Astrocyte (in vitro differentiated cells and primary cell): Measurements from ENCODE around the gene CREB3L2. TPM values are rescaled to one million over a fixed set of nuclear protein-coding genes. Genes with fewer than 3 reads are reported as not detected.
A peak's percentile ranks its signal among the peaks of the same experiment; 100 is the strongest.

ENCODE experiments used
- DNase-seq: peaks from one replicate; pipeline ENCODE4 v3.0.0-alpha.2; 2010; ENCODE audit warnings: low read depth
- FAIRE-seq: peaks from 2 replicates; lab custom pipeline; 2011; peaks lifted over from hg19 to GRCh38; lab: Jason Lieb, UNC
- H2AFZ ChIP-seq: 2 replicates; pipeline ENCODE4 v1.6.0; 2012; ENCODE audit warnings: low read depth, low read length, inconsistent platforms
- H3K27ac ChIP-seq: 2 replicates; pipeline ENCODE4 v1.5.1; 2011; ENCODE audit warnings: low read depth, low read length, inconsistent platforms
- H3K27me3 ChIP-seq: 2 replicates; pipeline ENCODE4 v1.6.0; 2011; ENCODE audit warnings: low read length, inconsistent platforms; ENCODE audit not compliant: insufficient read depth
- H3K36me3 ChIP-seq: 2 replicates; pipeline ENCODE4 v1.5.1; 2011; ENCODE audit warnings: low read length, inconsistent platforms; ENCODE audit not compliant: insufficient read depth
- H3K4me1 ChIP-seq: 2 replicates; pipeline ENCODE4 v1.5.1; 2011; ENCODE audit warnings: low read length, inconsistent platforms; ENCODE audit not compliant: insufficient read depth
- H3K4me2 ChIP-seq: 2 replicates; pipeline ENCODE4 v1.6.0; 2012; ENCODE audit warnings: low read length, inconsistent platforms
- H3K4me3 ChIP-seq: 2 replicates; pipeline ENCODE4 v1.5.1; 2011; ENCODE audit warnings: low read depth, mild to moderate bottlenecking, low read length, inconsistent platforms; ENCODE audit not compliant: insufficient read depth
- H3K79me2 ChIP-seq: 2 replicates; pipeline ENCODE4 v1.6.0; 2012; ENCODE audit warnings: mild to moderate bottlenecking, low read length, inconsistent platforms; ENCODE audit not compliant: insufficient read depth
- H3K9ac ChIP-seq: 2 replicates; pipeline ENCODE4 v1.6.0; 2012; ENCODE audit warnings: mild to moderate bottlenecking, low read length, inconsistent platforms
- H3K9me3 ChIP-seq: 2 replicates; pipeline ENCODE4 v1.5.1; 2012; ENCODE audit warnings: low read depth, mild to moderate bottlenecking, low read length, inconsistent platforms; ENCODE audit not compliant: insufficient read depth
- H4K20me1 ChIP-seq: 2 replicates; pipeline ENCODE4 v1.6.0; 2012; ENCODE audit warnings: low read length, inconsistent platforms; ENCODE audit not compliant: insufficient read depth
- H3K27ac Mint-ChIP-seq: one replicate; pipeline ENCODE4 v1.8.0; 2021; ENCODE audit warnings: mild to moderate bottlenecking, mixed read lengths; ENCODE audit not compliant: unreplicated experiment
- H3K27me3 Mint-ChIP-seq: one replicate; pipeline ENCODE4 v1.8.0; 2021; ENCODE audit warnings: low read depth, mixed read lengths; ENCODE audit not compliant: unreplicated experiment
- H3K36me3 Mint-ChIP-seq: one replicate; pipeline ENCODE4 v1.8.0; 2021; ENCODE audit warnings: low read depth, mixed read lengths; ENCODE audit not compliant: unreplicated experiment
- H3K4me1 Mint-ChIP-seq: one replicate; pipeline ENCODE4 v1.8.0; 2021; ENCODE audit warnings: low read depth, mixed read lengths; ENCODE audit not compliant: unreplicated experiment
- H3K4me3 Mint-ChIP-seq: one replicate; pipeline ENCODE4 v1.8.0; 2021; ENCODE audit warnings: mild to moderate bottlenecking, moderate library complexity, mixed read lengths; ENCODE audit not compliant: unreplicated experiment
- H3K9me3 Mint-ChIP-seq: one replicate; pipeline ENCODE4 v1.8.0; 2021; ENCODE audit warnings: mild to moderate bottlenecking, mixed read lengths; ENCODE audit not compliant: unreplicated experiment
- EZH2 ChIP-seq: IDR thresholded peaks from 2 replicates; pipeline ENCODE4 v1.6.1; 2012; ENCODE audit warnings: mild to moderate bottlenecking, low read length, inconsistent platforms; ENCODE audit not compliant: insufficient read depth
- total RNA-seq: library from RNA; stranded (reverse); gene quantifications from 2 replicates; pipeline ENCODE4 v1.2.1, GENCODE V29; 2021
- TF ChIP-seq, protein P1 (sequence below): IDR thresholded peaks from 2 replicates; pipeline ENCODE4 v1.5.1; 2011; ENCODE audit warnings: low read depth, mild to moderate bottlenecking, inconsistent platforms, low read length, moderate library complexity; ENCODE audit not compliant: insufficient read depth

CREB3L2 gene
- total RNA-seq, 1 donor from 2014 or later = 116 TPM

DNA sequence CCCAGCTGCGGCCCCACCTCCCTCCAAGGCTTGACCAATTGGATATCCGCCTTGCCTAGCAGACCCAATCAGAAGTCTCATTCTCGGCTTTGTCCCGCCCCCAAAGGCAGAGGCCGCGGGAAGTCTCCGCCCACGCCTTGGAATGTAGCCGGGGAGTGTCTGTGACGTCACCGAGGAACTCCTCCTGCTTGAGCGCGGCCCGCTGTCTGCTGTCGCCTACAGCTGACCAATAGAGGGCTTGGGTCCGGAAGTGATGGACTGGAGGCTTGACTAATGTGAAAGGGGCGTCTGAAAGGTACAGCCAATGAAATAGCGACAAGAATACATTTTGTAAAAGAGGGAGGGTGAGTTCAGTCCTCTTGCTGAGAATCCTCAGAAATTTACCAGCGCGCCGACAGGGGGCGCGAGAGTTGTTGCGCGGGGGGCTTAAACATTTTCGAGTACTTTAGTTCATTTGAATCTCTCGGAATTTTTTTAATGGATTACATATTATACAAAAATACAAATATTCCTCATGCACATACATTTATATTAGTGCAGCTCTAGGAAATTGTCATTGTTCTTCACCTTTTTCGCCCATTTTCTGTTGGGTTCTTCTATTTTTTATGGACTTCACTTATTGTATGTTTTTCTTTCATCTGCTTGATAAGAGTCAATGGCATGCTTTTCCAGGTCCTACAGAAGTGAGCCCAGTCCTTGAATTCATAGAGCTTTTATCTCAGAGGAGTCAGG lies 376 bp upstream of the CREB3L2 start:
- Mint-ChIP-seq H3K27ac (peak overlapping the region; percentile 92), H3K4me1 (peaks cover 12% of the 10 kb centered on the region), H3K36me3 (peaks cover 3% of the 10 kb centered on the region), H3K27me3 (no peaks in the 10 kb centered on the region), H3K9me3 (no peaks in the 10 kb centered on the region), H3K4me3 (peak overlapping the region; percentile 94)
- H2AFZ ChIP-seq = peak overlapping the region; percentile 25
- no peak for FAIRE-seq
- H3K9ac ChIP-seq = peak overlapping the region; percentile 97
- peak overlapping the region; percentile 93 for H3K4me2 ChIP-seq
- no peaks in the 10 kb centered on the region for H3K27me3 ChIP-seq
- no peaks in the 10 kb centered on the region for H3K9me3 ChIP-seq
- H4K20me1 ChIP-seq = peaks cover 24% of the 10 kb centered on the region
- peaks cover 24% of the 10 kb centered on the region for H3K4me1 ChIP-seq
- H3K79me2 ChIP-seq = peaks cover 46% of the 10 kb centered on the region
- peaks cover 6% of the 10 kb centered on the region for H3K36me3 ChIP-seq
- DNase-seq = peak; percentile 100
- TF ChIP-seq, protein P1, sequence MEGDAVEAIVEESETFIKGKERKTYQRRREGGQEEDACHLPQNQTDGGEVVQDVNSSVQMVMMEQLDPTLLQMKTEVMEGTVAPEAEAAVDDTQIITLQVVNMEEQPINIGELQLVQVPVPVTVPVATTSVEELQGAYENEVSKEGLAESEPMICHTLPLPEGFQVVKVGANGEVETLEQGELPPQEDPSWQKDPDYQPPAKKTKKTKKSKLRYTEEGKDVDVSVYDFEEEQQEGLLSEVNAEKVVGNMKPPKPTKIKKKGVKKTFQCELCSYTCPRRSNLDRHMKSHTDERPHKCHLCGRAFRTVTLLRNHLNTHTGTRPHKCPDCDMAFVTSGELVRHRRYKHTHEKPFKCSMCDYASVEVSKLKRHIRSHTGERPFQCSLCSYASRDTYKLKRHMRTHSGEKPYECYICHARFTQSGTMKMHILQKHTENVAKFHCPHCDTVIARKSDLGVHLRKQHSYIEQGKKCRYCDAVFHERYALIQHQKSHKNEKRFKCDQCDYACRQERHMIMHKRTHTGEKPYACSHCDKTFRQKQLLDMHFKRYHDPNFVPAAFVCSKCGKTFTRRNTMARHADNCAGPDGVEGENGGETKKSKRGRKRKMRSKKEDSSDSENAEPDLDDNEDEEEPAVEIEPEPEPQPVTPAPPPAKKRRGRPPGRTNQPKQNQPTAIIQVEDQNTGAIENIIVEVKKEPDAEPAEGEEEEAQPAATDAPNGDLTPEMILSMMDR = peak; percentile 98
- no peak for TF ChIP-seq EZH2
- H3K4me3 ChIP-seq = peak overlapping the region; percentile 83
- H3K27ac ChIP-seq = peak overlapping the region; percentile 96

DNA sequence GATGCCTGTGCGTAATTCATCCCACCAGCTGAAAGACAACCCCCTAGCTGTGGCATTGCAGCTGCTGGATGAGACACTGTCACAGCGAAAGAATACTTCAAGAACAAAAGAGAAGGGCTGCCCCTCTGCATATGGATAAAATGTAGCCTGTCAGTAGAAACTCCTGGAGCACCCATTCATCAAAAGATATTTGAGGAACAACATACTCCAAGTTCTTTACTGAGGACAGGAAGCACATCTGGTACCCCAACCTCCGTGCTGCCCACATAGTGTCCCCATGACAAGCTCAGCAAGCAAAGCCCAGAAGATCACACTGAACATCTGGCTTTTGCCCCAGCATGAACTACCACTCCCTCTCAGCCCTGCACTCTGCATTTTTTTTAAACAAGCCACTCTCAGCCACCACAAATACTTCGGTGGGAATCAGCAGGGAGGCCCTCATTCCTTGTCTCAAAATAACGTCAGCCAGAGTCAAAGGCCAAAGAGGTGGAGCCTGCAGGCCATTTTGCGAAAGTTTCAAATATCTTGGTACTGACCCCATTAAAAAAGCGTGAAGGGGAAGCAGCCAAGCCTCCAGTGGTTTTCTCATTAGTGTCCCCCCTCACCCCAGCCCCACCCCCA lies 1.7 kb downstream of the CREB3L2 start:
- Mint-ChIP-seq H3K27ac (peak overlapping the region; percentile 92), H3K36me3 (peaks cover 14% of the 10 kb centered on the region), H3K9me3 (no peaks in the 10 kb centered on the region), H3K27me3 (no peaks in the 10 kb centered on the region), H3K4me3 (peak overlapping the region; percentile 94), H3K4me1 (peaks cover 25% of the 10 kb centered on the region)
- TF ChIP-seq EZH2 = no peak
- TF ChIP-seq, protein P1 = no peak
- H3K36me3 ChIP-seq = peaks cover 10% of the 10 kb centered on the region
- H3K4me1 ChIP-seq = peaks cover 34% of the 10 kb centered on the region
- H3K27ac ChIP-seq = peak overlapping the region; percentile 96
- peak overlapping the region; percentile 97 for H3K9ac ChIP-seq
- peak; percentile 97 for DNase-seq
- FAIRE-seq = no peak
- H3K79me2 ChIP-seq = peaks cover 66% of the 10 kb centered on the region
- H3K4me2 ChIP-seq = peak overlapping the region; percentile 93
- peak overlapping the region; percentile 83 for H3K4me3 ChIP-seq
- H3K9me3 ChIP-seq = no peaks in the 10 kb centered on the region
- peaks cover 40% of the 10 kb centered on the region for H4K20me1 ChIP-seq
- no peak overlapping the region for H2AFZ ChIP-seq
- H3K27me3 ChIP-seq = no peaks in the 10 kb centered on the region
